Measurements from ENCODE around the gene DNAJC13.
"Not testable (repeated sequence)": the region's sequence is repeated elsewhere in the genome, so short reads cannot be mapped to it uniquely, and the experiment has no call there.

Gene DNAJC13
- long read RNA-seq, partial matches to known transcripts, result 7 of 7 reads
- long read RNA-seq, other reads (novel, unspliced or antisense), result 0 of 7 reads

- H3K27me3 ChIP-seq (ENCODE audit: insufficient read depth, poor library complexity, severe bottlenecking), result no peaks in the 10 kb centered on the region
- H3K27ac ChIP-seq (replicated peaks), result peak within 1 kb of the TSS; percentile 94
- peak within 1 kb of the TSS; percentile 95 for H3K4me3 ChIP-seq (replicated peaks; ENCODE audit: insufficient read depth, low read length)
- DNase-seq (ENCODE audit: low read depth in 1 of 2, low spot score in 1 of 2), result peak; percentile 86 to 96
- TF ChIP-seq GABPA (IDR thresholded peaks at IDR 0.05; ENCODE audit: low read depth) (no peak), SPI1 (IDR thresholded peaks at IDR 0.05; ENCODE audit: borderline replicate concordance, low read depth) (peak; percentile 94)
Measured at GRCh38 chr3:132416807-132417694, at the start of gene DNAJC13. Gene DNAJC13 (plus strand): TSS chr3:132417502. CDS start chr3:132434551, 17,049 bp downstream.

- TF ChIP-seq REST (IDR thresholded peaks at IDR 0.05; ENCODE audit: insufficient replicate concordance, low read depth) (no peak), SPI1 (IDR thresholded peaks at IDR 0.05; ENCODE audit: borderline replicate concordance, low read depth) (no peak), POLR2AphosphoS5 (IDR thresholded peaks at IDR 0.05; ENCODE audit: low read depth) (no peak), GABPA (IDR thresholded peaks at IDR 0.05; ENCODE audit: low read depth) (no peak), CTCF (IDR thresholded peaks at IDR 0.05; ENCODE audit: insufficient read depth, low read length) (no peak)
- Histone ChIP-seq H3K27me3 (ENCODE audit: insufficient read depth, poor library complexity, severe bottlenecking) (no peaks in the 10 kb centered on the region), H3K27ac (replicated peaks) (no peak overlapping the region), H3K4me3 (replicated peaks; ENCODE audit: insufficient read depth, low read length) (no peak overlapping the region)
- DNase-seq (ENCODE audit: low read depth in 1 of 2, low spot score in 1 of 2), result no peak
Measured at GRCh38 chr3:132368515-132368914, 48.8 kb upstream of the DNAJC13 start.

GRCh38 chr3:132368962-132369361 is 48.3 kb upstream of the DNAJC13 start:
- no peak for DNase-seq (ENCODE audit: low read depth in 1 of 2, low spot score in 1 of 2)
- no peak overlapping the region for H3K4me3 ChIP-seq (replicated peaks; ENCODE audit: insufficient read depth, low read length)
- no peak overlapping the region for H3K27ac ChIP-seq (replicated peaks)
- no peaks in the 10 kb centered on the region for H3K27me3 ChIP-seq (ENCODE audit: insufficient read depth, poor library complexity, severe bottlenecking)
- TF ChIP-seq REST (IDR thresholded peaks at IDR 0.05; ENCODE audit: insufficient replicate concordance, low read depth) (no peak), POLR2AphosphoS5 (IDR thresholded peaks at IDR 0.05; ENCODE audit: low read depth) (no peak), SPI1 (IDR thresholded peaks at IDR 0.05; ENCODE audit: borderline replicate concordance, low read depth) (no peak), GABPA (IDR thresholded peaks at IDR 0.05; ENCODE audit: low read depth) (no peak), CTCF (IDR thresholded peaks at IDR 0.05; ENCODE audit: insufficient read depth, low read length) (no peak)

GRCh38 chr3:132376945-132377354 is 40.4 kb upstream of the DNAJC13 start:
- H3K4me3 ChIP-seq (replicated peaks; ENCODE audit: insufficient read depth, low read length); DNase-seq (ENCODE audit: low read depth in 1 of 2, low spot score in 1 of 2); H3K27me3 ChIP-seq (ENCODE audit: insufficient read depth, poor library complexity, severe bottlenecking); H3K27ac ChIP-seq (replicated peaks): not testable (repeated sequence)

All from HL-60 (cell line).